Globus pallidus (tissue), 1 donor: Measurements from ENCODE around the gene WDR20.

Experiments used
- DNase-seq: peaks from one replicate; pipeline ENCODE4 v3.0.0-alpha.2; 2015; ENCODE audit warnings: low spot score

Gene WDR20

DNA sequence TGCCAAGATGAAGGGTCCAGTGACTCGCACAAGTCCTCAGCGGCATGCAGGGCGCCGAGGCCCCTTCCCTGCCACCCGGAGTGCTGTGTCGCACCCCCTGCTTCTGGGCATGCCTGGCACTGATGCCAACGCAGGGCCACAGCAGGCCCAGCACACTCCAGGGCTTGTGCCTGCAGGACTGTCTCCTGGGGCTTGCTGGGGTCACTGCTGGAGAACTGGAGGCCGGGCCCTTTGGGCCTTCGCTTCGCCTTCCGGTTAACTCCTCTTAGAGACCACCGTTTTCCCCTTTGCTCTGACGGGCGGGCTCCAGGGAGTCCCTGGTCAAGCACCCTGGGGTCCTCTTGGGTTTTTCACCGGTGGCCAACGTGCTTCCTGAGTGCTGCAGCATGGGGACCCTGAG is 79.6 kb downstream of the WDR20 start:
- no peak for DNase-seq

DNA sequence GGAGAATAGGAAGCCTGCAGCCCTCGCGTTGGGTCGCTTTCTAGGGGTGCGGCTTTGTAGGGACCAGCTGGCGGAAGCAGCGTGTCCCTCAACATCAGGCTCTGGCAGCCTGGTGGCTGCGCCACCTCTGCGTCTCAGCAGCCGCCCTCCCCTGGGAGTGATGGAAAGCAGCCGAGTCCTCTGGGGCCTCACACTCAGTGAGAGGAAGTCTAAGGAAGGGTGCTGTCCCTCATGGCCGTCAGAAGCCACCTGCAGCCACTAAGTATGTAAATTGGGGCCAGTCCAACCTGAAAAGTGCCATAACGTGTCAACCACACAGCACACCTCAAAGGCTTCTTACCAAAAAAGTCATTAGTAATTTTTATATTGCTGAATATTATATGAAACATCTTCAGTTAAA is 80.3 kb downstream of the WDR20 start:
- DNase-seq = no peak

DNA sequence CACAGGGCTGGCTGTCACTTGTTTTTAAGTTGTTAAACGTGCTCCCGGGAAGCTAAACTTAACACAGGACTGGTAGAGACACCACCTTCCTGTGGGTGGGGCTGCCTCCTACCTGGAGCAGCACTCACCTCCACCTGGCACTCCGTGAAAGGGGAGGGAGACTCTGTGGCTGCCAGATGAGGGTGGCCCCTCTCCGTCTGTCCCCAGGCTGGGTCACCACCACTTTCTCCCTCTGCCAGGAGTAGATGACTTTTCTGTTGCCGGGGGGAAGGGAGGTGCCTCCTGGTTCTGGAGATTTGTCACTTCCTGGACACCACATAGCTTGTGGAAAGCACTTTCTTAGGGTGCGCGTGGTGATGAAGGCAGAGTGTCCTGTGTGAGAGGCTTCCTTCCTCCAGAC is 81.3 kb downstream of the WDR20 start:
- no peak for DNase-seq

DNA sequence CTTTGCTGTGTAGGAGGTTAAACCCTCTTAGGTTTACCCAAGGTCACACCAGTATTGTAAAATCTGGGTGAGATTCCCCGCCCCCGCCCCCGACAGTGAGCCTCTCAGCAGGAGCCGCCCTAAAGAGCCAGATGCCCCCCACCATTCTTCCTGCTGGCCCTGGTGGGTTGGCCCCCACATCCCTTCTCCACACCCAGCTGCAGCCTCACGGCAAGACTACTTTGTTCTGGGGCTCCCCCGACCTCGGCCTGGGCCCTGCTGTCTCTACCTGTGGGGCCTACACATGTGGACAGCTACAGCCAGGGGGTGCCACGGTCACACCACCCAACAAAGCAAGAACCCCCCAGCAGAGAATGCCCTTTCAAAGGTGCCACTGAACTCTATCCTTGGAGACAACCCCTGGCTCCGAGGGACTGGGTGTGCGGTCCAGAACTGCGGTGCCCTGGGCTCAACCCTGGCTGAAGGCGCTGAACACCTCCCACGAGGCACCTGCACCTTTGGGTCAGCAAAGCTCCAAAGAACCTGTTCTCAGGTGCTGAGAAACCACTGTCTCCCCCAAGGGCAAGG is 82.4 kb downstream of the WDR20 start:
- DNase-seq = no peak

DNA sequence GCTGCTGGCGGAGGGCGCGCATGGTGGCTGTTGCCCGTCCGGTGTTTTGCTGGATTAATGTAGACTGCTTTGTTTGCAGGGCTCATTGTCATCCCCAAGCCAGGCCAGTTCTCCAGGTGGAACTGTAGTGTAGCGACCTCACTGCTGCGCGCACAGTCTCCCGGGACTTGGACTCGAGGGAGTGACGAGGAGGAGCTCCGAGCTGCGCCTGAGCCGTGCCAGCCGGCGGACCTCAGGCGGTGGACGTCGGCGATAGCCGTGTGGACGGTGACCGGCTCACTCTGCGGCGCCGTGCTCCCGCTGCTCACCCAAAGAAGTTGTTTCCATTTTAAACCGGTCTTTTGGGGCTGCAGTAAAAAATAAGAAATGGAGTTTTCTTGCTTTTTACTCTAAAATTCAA is 83.1 kb downstream of the WDR20 start:
- no peak for DNase-seq

DNA sequence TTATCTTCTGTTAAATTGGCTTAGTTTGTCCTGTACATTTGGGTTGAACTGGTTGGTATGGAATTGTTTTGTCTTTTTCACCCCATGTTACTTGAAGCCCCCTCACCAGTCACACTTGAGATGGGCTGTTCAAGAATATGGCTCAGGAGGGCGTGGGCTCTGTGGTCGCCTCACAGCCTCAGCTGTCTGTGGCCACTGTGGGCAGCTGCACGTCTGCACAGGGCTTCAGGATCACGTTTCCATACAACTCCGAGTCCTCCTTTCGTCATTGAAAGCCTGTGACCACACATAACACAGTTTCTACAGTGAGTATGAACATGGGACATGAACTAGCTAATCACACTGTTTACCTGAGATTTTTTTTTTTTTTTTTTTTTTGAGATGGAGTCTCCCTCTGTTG is 84.0 kb downstream of the WDR20 start:
- no peak for DNase-seq

DNA sequence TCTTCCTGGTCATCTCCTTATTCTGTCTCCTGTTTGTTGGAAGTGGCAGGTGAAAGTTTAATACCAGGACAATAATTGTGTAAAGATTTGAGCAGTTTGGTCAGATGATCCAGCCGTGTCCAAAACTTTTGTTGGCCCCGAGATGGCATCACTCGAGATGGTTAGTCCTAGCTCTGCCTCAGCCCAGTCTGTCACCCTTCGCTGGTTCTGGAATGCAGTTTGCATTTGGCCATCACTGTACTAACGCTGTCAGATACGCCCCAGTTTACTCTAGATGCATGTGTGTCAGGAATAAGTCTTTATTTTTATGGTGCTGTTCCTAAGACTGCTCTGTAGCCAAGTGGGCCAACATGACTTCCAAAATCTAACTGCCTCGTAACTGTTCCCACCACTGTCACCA is 85.7 kb downstream of the WDR20 start:
- no peak for DNase-seq

DNA sequence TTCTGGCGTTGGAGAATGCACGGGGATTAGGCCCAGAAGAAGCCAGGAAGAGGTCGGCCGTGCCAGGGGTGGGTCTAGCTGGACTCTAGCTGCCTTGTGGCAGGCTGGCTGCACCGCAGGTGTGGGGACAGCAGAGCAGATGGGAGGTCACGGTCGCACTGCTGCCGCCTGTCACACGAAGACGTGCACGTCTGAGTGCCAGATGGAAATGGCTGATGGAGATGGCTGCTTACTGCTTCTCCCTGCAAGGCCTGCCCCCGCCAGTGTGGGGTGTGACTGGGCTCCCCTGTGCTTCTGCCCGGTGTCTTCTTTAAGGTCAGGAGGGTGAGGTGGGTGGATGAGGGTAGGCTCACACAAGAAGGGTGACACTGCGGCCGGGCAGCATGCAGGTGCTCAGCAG is 86.2 kb downstream of the WDR20 start:
- DNase-seq = no peak

DNA sequence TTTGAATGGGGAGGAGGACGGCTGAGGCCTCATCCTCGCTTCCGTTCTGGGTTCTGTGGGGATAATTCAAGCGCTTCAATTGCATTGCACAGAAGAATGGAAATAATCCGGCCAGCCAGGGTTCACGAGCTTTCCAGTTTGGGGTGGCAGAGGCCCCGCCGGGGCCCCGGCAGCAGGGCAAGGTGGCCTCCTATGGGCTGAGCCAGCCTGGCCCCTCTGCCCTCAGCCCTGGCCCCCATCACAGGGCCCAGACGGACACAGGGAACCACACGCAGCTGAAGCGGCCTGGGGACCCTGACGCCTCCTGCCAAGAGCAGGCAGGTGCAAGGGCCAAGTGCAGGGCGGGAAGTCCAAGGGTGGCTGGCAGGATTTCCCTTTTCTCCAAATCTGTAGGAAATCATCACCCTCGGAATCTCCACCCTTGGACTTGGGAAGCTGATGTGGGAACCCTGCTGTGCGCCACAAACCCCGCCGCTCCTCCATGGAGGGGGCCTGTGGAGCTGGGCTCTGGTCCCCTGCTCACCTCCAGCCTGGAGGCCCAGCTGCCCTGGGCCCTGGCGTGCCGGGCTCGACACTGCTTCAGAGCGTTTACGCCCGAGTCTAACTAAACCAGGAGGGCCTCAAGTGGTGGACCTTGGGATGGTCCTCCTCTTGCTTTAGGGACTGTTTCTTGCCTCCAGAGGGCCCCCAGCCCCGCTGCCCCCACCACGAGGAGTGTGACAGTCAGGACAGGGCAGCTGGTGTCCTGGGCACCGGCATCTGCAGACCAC is 86.8 kb downstream of the WDR20 start:
- DNase-seq = no peak

DNA sequence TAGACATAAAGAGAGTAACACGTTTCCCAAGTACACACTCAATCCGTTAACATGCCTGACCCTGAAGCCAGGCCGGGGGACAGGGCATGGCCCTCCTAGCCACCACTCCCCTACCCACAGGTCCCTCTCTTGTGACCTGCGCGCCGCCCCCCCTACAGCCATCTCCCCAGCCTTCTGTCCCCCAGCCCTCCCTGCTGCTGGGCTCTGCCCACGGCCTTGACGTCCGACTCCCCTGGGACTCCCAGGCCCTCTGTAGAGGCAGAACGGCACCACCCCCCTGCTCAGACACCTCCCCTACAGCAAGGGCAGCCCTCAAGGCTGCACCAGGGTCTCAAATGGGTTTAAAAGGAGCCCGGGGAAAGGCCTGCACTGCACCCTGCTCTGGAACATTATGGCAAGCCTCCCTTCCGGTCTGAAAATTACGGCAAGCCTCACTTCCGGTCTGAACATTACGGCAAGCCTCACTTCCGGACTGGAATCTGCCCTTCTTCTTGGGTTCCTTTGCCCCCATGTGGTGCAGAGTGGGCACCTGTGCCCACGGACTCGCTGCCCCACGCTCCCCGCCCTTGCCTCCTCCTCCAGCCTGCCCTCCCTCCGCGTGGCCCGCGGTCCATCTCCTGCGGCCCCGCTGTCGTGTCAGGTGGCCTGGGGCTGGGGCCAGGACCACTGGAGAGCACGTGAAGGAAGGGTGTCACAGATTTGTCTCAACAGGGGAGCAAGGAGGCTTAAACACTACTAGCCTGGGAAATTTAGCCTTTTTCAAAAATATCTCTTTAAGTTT is 87.7 kb downstream of the WDR20 start:
- DNase-seq = no peak

DNA sequence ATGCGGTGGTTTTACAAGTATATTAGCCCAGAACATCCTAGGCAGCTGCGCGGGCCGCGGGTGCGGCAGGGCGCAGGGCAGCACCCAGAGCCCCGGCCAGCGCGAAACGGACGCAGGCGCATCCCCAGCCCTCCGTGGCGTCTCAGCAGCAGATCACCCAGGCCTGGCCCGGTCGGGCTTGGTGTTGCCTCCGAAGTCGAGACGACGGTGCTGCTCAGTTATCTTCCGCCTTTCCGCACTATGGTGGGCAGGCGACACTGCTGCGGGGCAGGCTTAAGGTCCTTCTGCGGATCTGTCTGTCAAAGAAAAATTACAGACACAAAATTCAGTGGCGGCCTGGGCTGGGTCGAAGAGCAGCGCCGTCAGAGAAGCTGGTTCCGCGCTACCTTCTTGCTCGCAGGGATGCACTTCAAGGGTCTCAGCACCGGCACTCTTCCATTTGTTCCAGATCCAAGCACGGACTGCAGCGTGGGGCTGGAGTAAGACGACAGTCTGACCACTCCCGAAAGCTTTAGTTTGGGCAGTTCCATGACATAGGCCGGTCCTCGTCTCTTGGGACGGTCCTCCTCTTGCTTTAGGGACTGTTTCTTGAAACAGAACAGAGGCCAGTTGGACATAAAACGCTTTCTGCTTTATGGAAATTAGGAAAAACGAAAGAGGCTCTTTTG is 89.5 kb downstream of the WDR20 start:
- no peak for DNase-seq

DNA sequence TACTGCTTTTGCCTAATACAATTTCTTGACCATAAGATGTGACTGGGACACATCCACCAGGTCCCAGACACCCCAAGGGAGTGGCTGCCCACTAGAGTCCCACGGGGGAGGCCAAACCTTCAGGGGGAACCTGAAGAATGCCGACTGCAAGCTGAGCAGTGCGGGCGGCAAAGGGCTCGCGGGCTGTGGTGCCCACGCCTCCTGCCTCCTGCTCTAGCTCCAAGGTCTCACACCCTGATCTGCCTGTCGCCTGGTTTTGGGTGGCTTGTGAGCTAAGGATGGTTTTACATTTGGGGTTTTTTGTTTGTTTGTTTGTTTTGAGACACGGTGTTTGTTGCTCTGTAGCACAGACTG is 90.0 kb downstream of the WDR20 start:
- no peak for DNase-seq

DNA sequence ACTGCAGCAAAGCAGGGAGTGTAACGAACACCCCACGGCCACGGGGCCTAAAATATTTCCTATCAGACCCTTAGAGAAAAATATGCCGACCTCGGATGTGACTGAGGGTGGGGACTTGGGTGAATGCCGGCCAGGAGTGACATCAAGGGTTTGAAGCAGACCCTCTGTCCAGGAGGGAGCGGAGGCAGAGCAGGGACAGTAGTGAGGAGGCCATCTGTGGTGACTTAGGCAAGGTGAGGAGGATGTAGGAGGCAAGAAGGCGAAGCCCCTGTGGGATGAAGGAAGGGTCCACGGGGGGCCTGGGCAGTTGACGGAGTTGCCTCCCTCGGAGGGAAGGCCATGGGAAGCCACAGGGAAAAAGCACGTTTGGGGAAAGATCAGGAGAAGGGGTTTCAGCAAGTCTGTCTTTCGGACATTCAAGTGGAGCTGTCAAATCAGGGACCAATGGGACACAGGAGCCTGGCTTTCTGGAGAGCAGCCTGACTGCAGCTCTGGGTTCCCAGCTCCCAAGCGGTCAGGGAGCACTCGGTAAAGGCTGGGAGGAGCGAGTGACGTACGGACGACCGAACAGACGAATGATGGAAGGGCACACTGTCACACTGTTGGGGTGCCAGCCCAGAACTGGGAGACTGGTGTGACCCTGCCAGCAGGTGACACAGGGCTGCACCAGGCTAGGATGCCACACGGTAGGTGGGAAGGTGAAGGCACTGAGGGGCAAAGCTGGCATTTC is 90.9 kb downstream of the WDR20 start:
- DNase-seq = no peak

DNA sequence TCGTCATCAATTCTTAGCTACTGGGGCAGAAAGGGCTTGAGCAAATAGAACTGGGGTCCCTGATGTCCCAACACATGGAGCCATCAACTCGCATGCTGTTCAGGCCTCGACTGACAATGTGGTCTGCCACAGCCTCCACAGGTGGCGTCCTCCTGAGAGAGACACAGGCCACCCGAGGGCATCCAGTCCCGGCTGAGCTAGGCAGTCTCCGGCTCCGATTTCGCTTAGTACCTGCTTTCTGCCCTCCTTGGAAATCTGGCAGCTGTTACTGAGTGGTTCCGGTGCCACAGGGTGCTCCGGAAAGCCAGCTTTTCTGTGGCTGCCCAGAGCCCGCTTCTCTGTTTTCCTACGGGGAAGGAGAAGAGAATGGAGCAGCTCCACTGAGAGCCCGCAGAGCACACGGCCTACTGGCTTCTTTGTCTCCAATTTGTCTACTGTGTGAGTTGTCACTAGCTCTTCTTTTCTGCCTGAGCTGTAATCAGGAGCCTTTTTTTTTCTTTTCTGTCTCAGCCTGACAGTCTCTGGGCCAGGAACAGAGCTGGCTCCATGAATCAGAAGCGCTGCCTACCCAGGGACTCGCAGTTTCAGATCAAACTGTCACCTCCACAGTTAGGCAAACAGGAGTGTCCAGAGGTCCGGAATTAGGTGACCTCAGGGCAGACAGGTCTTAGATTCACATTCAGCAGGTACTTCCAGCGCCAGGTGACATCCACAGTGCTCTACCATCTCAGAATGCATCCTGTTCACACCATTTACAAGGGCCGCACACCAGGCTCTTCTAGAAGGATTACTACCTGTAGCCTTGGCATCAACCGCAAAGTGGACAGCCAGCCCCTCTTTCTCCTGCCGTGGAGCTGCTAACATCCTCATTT is 92.0 kb downstream of the WDR20 start:
- no peak for DNase-seq

DNA sequence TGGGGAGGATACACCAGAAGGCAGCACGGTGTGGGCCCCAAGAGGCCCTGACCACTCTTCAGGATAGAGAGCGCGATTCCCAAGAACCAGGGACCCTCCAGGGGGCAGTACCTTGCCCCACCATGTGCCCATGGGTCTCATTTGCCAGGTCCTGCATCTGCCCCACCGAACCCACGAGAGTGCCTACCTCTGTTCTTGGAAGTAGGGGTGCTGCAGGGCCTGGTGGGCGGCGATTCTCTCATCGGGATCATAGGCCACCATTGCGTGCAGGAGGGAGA is 92.6 kb downstream of the WDR20 start:
- DNase-seq = no peak

DNA sequence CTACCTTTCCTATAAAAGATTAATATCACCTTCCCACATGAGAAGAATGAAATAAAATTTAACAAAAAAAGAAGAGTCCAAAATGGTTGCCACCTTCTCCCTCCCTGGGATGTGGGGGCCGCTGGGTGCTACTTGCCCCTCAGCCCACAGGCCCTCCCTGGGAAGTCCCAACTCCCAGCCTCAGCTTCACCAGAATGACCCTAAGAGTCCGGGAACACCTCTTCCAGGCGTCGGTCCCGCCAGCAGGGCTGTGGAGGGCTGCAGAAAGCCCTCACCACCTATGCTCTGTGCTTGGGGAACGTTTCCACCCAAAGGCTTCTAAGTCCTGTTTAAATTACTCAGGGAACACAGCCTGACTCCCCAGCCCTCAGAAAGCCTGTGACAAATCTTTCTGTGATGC is 93.4 kb downstream of the WDR20 start:
- DNase-seq = no peak

DNA sequence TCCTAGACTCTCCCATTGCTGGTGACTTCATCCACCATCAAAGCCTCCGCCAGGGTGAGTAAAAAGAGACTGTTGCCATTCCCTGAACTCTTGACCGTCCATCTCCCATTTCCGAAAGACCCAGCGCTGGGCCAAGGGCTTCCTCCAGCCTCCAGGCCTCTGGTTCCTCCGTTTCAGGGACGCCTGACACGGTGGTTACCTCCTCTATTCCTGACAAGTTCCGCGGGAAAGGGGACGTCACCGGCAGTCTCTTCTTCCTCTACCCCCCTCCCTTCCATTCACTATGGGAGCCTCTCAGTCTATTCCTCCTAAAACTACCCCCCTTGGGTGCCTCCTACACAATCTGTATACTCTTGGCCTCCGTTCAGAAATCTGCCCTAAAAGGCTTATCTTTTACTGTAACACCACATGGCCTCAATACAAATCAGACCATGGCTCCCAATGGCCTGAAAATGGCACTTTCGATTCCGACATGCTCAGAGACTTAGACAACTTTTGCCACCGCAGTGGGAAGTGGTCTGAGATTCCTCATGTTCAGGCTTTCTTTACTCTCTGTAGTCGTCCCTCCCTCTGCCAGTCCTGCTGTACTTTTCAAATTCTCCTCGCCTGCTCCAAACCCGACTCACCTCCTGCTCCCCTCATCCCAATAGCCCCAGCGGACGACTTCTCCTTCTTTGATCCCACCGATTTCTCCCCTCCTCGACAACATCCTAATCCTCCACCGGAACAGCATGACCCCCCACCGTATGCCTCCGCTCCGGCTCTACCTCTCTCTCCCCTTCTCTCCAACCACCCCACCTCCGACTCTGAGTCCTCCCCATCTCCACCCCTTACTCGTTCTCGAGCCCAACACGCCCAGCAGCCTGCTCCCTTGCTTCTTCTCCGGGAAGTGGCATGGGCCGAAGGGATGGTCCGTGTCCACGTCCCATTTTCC is 94.9 kb downstream of the WDR20 start:
- DNase-seq = no peak

DNA sequence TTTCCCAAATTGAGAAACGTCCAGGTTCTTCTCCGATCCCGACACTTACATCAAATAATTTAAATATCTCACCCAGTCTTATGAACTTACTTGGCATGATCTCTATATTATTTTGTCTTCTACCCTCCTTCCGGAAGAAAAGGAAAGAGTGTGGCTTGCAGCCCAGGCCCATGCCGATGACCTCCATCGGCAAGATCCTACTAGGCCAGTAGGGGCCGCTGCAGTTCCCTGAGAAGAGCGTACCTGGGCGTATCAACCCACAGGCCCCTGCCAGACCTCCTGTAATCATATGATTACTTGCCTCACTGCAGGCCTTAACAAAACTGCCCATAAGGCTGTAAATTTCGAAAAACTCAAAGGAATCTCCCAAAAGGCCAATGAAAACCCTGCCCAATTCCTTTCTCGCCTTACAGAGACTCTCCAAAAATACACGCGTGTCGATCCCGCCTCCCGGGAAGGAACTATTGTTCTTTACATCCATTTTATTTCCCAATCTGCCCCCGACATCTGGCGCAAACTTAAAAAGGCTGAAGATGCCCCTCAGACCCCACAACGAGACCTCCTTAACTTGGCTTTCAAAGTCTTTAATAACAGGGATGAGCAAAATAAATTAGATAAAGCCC is 95.7 kb downstream of the WDR20 start:
- peak; percentile 73 for DNase-seq

DNA sequence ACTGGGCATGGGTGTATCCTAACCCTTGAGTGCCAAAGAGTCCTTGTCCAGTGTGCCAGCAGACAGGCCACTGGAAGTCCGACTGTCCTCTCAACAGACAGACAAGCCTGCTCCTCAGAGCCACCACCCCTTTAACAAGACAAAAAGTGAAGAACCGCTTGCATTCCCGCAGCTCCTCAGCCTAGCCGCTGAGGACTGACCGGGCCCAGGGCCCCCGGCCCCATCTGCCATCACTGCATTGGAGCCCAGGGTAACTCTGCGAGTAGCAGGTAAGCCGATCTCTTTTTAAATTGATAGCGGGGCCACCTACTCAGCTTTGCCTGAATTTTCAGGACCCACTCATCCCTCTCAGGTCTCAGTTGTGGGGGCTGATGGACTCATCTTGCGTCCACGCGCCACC is 96.3 kb downstream of the WDR20 start:
- no peak for DNase-seq

DNA sequence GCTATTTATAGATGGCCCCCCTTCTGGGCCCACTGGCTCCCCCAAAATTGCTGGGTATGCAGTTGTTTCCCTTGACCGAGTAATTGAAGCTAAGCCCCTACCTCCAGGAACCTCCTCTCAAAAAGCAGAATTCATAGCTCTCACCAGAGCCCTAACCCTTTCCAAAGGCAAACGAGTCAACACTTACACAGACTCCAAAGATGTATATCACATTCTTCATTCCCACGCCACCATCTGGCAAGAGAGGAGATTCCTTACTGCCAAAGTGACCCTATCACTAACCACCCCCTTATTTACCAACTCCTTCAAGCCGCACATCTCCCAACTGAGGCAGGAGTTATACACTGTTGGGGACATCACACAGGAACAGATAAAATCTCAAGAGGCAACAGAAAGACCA is 98.4 kb downstream of the WDR20 start:
- no peak for DNase-seq
